C1 segment of cervical spinal cord (tissue), 14 donors: ENCODE data around the gene FKBP2.
"Not testable (repeated sequence)": the region's sequence is repeated elsewhere in the genome, so short reads cannot be mapped to it uniquely, and the experiment has no call there.

ENCODE experiments used
- DNase-seq, 14 donors: peaks; one replicate each; lab custom pipeline; 2025; lab: John Stamatoyannopoulos, UW

Gene FKBP2

DNA sequence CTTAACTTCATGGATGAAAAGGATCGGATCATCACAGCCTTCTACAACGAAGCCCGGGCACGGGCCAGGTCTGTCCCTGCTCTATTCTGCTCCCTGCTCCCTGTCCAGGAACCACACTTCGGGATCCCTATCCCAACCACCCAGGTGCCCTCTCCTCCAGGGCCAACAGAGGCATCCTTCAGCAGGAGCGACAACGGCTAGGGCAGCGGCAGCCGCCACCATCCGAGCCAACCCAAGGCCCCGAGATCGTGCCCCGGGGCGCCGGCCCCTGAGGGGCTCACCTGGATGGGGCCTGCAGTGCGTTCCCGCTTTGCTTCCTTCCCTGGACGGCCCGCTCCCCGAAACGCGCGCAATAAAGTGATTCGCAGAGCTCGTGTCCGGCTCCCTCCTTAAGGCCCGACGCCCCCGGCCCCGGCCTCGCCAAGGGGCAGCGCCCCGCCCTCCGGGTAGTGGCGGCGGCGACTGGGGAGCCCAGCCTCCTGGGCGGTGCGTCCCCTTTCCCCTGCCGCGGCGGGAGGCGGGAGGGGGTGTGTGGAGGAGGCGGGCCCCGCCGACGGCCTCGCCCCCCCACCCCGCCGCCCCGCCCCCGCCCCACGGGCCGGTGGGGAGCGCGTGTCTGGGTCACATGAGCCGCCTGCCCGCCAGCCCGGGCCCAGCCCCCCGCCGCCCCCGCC lies 6.8 kb upstream of the FKBP2 start, which contains the start of gene VEGFB:
TSS of gene VEGFB (plus strand) at position 672 of the 674 bp plus-strand sequence. CDS start 250 bp downstream, outside the sequence.
- DNase-seq, result peak in 10 of 14 donors; percentile 20 to 76 (median 42)

DNA sequence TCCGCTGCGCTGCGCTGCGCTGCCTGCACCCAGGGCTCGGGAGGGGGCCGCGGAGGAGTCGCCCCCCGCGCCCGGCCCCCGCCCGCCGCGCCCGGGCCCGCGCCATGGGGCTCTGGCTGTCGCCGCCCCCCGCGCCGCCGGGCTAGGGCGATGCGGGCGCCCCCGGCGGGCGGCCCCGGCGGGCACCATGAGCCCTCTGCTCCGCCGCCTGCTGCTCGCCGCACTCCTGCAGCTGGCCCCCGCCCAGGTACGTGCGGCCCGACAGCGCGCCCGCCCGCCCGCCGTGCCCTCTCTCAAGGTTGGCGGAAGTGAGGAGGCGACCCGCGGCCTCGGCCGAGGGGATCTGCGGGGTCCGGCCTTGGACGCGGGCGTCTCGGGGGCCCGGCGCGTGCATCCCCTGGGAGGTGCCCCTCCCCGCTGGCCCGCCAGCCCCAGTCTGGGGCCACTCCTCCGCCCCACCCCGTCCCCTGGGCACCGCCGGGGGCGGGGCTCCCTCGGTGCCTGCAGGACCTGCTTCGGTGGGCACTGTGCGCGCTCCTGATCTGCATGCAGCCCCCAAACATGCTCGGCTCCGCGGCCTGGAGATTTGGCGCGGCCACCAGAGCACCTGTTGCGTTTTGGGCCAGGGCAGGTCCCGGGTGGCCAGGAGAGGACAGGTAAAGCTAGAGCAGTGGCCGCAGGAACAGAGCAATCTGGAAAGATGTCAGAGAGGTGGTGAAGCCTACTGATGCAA lies 6.1 kb upstream of the FKBP2 start:
- DNase-seq, result peak in 1 of 14 donors; percentile 54

DNA sequence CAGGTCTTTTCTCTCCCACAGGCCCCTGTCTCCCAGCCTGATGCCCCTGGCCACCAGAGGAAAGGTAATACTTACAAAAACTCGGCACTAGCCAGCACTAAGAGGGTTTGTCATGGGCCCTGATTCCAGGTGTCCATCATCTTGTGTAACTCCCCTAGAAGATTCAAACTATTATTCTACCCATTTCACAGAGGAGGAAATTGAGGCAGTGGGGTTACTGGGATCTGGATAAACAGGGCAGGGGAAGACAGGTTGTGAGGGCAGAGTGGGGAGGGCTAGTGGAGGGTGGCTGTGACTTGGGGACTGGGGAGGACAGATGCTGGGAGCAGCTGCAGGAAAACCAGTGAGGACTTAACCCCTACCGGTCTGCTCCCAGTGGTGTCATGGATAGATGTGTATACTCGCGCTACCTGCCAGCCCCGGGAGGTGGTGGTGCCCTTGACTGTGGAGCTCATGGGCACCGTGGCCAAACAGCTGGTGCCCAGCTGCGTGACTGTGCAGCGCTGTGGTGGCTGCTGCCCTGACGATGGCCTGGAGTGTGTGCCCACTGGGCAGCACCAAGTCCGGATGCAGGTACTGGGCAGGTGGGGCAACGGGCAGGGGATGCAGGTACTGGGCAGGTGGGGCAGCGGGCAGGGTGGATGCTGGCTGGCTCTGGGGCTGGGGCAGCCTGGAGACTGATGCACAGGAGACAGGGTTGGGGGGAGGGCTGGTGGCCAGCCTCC lies 5.3 kb upstream of the FKBP2 start:
- no peak for DNase-seq

DNA sequence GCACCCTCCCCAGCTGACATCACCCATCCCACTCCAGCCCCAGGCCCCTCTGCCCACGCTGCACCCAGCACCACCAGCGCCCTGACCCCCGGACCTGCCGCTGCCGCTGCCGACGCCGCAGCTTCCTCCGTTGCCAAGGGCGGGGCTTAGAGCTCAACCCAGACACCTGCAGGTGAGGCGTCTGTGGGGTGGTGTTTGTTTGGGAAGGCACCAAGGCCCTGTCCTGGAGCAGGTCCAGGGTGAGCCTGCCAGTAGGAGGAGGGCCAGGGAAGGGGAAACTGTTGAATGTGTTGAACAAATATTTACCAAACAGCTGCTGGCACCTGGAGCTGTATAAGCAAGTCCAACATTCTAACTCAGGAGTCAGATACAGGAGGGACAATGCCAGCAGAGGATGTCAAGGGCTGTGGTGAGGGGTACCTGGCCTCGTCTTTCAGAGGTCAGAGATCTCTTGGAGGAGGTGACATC lies 3.4 kb upstream of the FKBP2 start:
- DNase-seq, result no peak

DNA sequence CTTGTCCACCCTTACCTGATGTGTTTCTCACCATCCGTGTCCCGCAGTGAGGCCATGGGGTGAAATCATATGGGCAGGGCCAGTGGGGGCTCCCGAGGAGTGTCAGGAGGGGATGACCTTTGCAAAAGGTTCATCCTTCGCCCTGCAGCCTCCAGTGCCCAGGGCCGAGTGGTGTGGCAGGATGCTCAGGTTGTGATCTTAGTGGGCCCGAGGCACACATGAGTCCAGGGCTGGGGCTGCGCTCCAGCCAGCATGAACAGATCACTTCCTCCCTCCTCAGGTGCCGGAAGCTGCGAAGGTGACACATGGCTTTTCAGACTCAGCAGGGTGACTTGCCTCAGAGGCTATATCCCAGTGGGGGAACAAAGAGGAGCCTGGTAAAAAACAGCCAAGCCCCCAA lies 2.8 kb upstream of the FKBP2 start:
- no peak for DNase-seq

DNA sequence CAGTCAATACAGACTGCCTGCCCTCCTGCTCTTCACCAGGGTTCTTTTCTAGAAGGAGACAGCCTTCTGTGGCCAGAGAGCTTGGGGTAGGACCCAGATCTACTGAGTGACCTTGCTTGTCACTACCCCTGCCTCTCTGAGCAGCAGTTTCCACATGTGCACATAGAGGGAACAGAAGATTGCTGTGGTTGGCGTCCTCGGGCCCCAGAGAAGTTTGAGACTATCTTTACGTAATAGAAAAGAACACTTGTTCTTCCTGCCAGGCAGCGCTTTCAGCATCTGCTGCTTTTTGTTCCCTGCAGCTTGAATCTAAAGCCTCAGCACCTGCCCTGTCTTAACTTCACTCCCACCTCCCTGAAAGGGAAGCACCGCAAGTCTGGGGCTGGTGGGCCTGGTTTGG lies 1.9 kb upstream of the FKBP2 start:
- no peak for DNase-seq

DNA sequence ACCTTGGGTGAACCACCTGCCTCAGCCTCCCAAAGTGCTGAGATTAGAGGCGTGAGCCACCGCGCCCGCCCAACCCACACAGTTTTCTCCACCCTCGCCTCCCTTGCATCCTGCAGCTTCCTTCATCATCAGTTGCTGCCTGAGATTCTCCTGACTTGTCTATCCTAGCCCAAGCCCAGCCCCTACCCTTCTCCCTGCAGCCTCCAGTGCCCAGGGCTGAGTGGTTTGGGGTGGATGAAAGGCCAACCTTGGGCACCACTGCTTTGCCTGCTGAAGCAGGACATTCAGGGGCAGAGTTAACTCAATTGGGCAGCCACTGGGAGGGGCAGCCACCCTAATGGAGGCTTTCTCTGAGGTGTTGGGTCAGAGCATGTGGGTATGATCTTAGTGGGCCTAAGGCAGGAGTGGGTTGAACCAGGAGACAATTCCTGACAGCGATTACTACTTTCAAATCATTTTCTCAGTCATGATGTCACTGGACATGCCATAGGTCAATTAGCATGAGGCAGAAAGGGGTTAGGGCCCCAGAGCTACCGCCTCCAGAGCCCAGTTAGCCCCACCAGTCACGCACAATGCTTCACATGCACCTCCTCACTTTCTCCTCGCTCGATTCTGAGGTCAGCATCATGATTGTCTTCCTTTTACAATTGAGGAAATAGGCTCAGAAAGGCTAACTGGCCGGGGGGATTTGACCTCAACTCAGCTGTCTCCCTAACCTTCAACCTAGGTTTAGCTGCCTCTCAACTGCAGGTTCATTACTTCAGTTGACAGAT lies 1.0 kb upstream of the FKBP2 start:
- peak in 3 of 14 donors; percentile 51 to 63 (median 51) for DNase-seq

DNA sequence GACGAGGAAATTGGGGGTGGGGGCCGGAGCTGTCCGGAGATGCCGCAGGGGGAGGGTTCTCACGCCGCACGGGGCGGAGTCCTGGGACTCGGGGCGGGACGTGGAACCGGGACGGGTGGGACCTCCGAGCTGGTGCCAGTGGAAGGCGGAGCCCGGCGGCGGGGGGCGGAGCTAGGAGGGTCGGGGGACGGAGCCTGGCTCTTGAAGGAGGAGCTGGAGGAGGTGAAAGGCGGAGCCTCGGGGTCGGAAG lies 271 bp downstream of the FKBP2 start:
- DNase-seq, result peak; percentile 91 to 100 (median 99)

DNA sequence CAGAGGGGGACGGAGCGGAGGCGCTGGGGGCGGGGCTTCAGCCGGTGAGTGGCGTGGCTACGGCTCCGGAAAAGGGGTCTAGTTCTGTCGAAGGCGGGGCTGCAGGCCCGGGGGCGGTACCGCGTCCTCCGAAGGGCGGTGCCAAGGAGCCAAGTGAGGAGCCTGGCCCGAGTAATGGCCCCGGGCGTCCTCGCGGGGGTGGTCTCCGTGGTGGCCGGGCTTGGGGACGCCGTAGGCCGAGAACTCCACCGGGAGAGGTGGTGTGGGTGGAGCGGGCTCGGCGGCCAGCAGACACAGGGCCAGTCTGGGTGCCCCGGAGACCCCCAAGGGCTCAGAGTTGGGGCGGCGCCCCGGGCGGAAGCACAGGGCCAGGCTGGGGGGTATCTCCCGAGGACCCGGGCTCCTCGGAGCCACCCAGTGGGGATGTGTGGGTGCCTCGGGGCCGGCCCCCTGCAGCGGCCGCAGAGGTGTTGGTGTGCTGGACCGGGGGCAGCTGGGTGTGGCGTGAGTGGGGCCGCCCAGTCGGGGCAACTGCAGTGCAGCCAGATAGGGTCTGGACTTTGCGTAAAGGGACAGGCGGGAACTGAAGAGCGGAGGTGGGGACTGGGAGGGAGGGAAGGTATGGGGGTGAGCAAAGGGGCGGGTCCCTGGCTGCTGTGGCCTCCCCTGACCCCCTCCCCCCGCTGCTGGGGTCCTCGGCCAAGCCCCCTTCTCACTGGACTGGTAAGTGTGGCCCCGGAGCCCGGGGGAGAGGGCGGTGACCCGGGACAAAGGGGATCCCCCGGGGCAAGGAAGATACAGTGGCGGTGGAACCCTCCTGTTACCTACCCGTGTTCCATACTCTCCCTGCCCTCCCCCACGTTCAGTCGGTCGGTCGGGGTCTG lies 838 bp downstream of the FKBP2 start:
- peak in 3 of 14 donors; percentile 44 to 63 (median 53) for DNase-seq

DNA sequence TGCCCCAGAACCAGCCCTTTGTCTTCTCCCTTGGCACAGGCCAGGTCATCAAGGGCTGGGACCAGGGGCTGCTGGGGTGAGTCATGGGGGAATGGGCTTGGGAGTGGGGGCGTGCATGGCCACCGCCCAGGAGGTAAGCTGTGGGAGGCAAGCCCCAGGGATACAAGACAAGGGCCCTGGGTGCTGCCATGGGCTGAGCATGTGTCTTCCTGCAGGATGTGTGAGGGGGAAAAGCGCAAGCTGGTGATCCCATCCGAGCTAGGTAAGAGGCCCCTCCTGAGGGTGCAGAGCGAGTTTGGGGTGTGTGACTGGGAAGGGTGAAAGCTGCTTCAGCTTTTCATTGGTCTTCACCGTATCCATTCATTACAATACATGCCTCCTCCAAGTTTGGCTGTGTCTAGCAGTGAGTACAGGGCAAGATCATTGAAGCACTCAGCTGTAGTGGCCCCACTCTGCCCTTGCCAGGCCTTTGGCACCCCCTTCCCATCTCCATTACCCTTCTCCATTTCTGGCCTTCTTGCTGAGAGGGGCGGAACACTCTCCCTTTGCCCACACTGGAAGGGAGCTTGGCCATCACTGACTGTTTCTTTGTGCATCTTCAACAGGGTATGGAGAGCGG lies 2.5 kb downstream of the FKBP2 start:
- DNase-seq, result no peak

DNA sequence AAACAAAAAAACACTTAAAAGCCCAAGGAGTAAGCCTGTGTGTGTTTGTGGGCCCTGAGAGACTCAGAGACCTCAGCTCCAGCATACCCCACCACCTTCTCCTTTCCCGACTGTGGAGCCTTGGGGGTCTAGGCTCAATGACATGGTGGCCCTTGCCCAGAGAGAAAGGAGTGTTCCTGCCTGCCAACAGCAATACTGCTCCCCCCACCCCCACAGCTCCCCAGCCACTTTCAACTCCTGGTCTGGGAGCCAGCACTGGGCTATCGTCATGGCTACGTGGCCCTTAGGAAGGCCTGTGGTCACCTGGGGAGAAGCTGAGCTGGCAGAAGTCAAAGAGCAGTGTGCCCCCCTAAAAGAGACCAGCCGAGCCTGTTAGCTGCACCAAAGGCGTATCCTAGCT lies 3.2 kb downstream of the FKBP2 start:
- no peak for DNase-seq

DNA sequence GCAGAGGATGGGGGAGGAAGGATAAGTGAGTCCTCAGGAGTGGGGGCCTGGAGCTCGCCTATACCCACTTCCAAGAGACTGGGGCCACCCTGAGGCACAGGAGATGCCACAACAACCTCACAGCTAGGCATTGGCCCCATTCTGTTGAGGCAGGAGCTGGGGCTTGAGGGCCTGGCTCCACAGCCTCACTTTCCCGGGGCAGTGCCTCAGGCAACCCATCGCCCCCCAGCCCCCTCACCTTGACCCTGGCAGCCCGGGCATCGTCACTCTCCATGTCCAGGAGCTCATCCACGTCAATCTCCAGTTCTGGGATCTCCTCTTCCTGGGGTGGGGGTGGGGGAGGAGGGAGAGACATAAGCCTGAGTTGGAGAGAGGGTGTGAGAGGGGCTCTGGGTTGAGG lies 4.1 kb downstream of the FKBP2 start:
- no peak for DNase-seq

DNA sequence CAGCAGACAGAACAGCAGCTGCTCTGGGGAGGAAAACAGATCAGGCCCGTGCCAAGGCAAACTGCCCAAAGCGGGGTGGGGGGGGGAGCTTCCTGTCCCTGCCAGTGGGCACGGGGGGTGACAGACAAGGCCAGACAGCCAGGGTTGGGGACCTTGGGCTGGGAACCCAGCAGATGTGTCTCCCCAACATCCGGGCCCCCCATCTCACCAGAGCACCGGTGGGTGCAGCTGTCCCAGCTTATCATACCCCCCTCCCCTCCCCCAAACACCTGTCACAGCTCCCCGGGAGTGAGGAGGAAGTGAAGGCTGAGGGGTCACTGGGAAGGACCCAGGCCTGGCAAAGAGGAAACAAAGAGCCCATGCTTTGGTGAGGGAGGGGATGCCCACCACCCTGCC lies 4.5 kb downstream of the FKBP2 start:
- peak in 1 of 14 donors; percentile 42 for DNase-seq

DNA sequence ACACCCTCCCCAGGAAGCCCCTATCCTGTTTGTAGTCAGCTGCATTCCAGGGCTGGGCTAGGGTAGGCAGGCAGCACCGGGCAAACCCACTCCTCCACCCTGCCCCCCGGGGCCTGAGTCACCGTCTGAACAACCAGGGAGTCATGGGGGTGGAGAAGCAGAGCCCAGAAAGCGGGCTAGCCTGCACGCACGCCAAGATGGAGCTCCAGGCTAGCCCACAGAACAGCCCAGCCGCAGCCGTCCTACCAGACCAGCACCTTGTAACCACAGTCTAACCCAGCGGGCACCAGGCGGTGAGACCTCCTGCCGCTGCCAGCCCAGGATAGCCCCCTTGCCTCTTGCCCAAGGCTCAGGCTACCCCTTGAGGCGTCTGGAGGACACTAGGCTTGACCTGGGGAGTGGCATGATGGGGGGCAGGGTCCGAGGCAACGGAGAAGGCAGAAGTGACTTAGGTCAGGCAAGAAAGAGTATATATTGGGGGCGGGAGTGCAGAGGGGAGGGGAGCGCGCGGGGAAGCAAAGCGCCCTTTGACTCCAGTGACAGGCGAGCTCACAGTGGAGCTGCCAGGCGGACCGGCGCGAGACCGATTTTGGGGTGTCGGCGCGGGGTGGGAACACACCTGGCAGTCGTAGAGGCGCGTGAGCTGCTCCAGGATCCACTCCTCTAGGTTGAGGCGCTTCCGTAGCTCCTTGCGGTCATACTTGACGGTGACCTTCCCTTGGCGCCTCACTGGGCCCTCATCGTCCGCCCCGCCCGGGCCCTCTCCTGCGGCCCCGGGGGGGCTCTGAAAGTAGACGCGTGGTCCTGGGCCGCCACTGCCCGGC lies 5.1 kb downstream of the FKBP2 start:
- peak in 8 of 14 donors; percentile 16 to 78 (median 40) for DNase-seq

DNA sequence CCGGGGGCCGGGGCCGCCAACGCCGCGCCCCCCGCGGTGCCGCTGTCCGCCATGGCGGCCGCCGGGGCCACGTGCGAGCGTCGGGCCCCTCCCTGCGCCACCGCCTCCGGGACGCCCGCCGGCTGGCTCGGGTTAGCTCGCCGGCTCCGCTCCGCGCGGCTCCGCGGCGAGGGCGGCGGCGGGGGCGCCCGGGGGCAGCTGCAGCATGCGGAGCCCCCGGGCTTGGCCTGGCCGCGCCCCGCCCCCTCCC lies 5.7 kb downstream of the FKBP2 start:
- not testable (repeated sequence) for DNase-seq

DNA sequence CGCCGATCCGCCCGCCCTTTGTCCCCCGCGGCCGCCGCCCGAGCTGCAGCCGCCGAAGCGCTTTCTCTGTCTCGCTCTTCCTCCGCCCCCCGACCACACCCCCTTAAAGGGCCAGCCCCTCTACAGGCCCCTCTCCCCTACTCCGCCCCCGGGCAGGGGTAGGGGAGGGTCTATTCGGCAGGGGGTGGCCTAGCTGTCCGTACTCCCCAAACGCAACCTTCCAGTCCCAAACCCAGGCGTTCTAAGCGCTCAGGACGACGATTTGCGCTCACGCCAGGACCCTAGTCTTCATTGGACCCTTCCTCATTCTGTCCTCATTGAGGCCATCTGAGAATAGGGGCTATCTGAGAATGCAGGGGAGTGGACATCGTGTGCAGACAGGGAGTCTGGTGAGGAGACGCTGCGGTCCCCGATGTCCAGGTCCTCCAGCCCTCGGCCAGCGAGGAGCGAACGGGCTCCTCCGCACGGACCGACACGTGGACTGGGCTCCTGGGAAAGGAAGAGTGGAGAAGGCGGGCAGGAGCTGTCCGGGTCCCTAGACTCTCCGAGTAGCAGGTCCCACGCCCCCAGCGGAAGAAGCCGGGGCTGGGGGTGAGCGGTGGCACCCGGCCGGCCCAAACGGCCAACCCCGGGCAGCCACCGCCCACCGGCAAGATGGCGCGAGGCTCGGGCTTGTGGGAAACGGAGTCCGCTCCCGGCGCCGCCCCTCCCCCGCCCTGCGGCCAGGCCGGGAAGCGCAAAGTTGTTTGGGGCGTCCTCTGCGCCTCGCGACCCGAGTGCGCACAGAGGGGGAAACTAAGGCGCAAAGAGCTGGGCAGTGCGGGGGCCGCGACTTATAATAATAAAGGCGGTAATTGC lies 6.2 kb downstream of the FKBP2 start, which contains the start of gene PPP1R14B:
TSS of gene PPP1R14B (minus strand) at position 73 of the 858 bp plus-strand sequence. CDS start 270 bp downstream, outside the sequence.
- peak in 13 of 14 donors; percentile 67 to 89 (median 73) for DNase-seq

DNA sequence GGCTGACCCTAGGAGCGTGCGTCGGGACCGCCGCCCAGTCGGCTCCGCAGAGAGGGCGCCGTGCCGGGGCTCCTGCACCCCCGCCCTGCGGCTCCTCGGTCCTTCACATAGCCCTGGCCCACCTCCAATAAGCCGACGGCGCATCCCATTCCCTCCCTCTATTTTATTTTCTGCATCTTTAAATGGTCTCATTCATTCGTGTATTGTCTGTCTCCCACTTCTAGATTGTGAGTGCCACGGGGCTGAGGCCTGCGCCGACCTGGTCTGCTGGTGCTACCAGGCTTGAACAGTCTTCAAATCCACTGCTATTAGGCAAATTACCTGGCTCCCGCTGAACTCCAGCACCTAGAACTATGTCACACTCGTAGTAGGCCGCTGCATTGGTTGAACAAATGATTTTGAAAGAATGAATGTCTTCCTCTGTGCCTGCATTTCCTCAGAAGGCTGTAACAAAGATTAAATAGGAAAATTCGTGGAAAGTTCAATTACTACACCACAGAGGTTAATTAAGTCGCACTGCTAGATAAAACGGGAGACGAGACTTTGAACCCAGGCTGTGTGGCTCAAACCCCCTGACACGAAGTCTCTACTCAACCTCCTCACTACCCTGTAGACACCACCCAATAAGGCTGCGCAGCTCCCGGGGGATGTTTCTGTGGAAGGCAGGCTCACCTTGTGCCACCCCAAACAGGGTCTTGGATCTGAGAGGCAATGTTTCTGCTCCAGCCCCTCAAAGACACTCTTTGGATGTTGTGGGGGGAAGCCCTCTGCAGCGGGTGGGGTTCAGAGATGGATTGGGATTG lies 7.0 kb downstream of the FKBP2 start:
- DNase-seq, result peak in 2 of 14 donors; percentile 53 to 57

DNA sequence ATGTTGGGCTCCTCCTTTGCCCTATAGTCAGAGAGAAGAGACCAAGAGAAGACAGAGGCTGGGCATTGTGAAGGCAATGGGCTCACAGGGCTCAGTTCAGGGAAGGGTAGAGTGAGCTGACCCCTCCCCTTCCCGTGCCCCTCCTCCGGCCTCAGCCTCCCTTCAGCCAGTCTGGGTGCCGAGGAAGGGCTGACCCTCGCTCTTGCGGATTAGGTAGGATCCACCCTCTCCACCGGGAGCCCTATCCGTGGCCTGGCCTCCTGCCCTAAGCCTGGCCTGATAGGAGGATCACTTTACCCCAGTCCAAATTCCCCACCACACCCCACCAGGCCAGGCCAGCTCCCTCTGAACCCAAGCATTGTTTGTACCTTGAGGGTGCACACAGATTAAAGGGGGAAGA lies 7.7 kb downstream of the FKBP2 start:
- DNase-seq, result no peak
